LoVo (cell line): Measurements from ENCODE around the gene RNF213.
"Not testable (repeated sequence)": the region's sequence is repeated elsewhere in the genome, so short reads cannot be mapped to it uniquely, and the experiment has no call there.

Source experiments
- DNase-seq: peaks from one replicate; pipeline ENCODE4 v3.0.0-alpha.2; 2016; ENCODE audit warnings: low spot score

Gene RNF213

DNA sequence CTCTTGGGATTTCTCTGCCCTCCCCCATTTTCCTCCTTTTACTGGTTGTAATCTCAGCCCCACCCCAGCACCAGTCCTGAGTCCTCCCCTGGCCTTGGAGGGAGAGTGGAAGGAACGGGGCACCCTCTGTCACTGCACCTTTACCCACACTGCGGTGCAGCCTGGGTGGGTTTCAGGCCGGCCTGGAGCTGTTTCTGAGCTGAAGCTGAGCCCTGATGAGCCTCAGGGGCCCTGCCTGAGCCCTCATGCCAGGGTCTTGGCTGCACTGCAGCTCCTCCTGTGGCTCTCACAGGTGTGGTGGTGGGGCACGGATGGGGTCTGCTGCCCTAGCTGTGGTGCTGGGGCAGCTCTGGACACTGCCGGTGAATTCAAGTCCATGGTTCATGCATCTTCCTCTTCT is 34.5 kb downstream of the RNF213 start:
- DNase-seq: no peak

DNA sequence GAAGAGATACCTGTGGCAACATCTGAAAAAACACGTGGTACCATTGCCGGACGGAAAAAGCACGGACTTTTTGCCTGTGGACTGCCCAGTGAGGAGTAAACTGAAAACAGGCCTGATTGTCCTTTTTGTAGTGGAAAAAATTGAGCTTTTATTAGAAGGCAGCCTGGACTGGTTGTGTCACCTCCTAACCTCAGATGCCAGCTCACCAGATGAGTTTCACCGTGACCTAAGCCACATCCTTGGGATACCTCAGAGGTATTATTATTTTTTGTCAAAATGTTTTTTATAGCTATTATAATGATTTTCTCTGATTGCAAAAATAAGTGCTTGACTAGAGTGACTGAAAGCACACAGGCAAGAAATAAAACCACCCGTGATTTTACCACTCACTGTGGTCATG is 34.9 kb downstream of the RNF213 start:
- no peak for DNase-seq

DNA sequence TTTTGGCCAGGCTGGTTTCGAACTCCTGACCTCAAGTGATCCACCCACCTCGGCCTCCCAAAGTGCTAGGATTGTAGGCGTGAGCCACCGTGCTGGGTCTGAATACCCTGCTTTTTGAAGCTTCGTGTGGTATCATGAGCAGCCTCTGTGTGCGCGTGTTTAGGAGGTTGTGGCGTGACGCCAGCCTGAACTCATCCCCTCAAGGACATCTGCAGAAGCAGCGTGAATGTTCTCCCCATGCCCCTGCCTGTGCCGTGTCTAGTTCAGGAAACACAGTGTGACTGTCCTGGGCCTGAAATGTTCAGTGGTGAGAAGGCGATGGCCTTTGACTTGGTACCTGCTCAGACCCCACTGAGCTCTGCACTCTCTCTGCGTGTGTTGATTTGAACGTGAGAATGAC is 35.6 kb downstream of the RNF213 start:
- no peak for DNase-seq

DNA sequence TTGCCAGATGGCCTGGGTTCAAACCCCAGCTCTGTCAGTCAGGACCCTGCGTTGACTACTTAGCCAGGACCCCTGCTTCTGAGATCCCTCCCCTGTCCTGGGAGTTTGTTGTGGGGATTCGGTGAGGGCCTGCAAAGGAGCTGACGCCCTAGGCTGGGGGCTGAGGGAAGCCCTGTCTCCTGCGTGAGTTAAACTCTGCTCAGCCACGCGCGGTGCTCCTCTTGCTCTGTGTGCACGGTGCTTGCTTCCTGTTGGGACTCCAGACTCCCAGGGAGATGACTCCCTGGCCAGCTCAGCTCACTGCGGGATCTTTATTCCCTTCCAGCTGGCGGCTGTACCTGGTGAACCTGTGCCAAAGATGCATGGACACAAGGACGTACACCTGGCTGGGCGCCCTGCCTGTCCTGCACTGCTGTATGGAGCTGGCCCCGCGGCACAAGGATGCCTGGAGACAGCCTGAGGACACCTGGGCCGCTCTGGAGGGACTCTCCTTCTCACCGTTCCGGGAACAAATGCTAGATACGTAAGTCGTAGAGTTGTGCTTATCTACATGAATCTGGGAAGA is 37.4 kb downstream of the RNF213 start:
- DNase-seq: no peak

DNA sequence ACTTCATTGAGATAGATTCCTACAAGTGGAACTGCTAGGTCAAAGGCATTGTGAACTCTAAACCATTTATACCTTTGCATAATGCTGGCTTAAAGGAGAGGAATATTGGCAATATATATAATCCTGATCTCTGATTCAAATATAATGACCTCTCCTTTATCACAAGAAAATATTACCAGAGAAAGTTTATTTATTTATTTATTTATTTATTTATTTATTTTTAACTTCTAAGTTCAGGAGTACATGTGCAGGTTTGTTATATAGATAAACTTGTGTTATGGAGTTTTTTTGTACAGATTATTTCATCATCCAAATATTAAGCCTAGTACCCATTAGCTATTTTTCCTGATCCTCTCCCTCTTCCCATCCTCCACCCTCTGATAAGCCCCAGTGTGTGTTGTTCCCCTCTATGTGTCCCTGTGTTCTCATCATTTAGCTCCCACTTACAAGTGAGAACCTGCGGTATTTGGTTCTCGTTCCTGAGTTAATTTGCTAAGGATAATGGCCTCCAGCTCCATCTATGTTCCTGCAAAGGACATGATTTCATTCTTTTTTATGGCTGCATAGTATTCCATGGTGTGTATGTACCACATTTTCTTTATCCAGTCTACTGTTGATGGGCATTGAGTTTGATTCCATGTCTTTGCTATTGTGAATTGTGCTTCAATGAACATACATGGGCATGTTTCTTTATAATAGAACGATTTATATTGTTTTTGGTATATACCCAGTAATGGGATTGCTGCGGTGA is 38.9 kb downstream of the RNF213 start:
- DNase-seq: not testable (repeated sequence)

DNA sequence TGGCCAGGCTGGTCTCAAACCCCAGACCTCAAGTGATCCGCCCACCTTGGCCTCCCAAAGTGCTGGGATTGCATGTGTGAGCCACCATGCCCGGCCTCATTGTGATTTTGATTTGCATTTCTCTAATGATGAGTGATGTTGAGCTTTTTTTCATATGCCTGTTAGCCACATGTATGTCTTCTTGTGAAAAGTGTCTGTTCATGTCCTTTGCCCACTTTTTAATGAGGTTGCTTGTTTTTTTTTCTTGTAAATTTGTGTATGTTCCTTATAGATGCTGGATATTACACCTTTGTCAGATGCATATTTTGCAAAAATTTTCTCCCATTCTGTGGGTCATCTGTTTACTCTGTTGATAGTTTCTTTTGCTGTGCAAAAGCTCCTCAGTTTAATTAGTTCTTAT is 40.1 kb downstream of the RNF213 start:
- not testable (repeated sequence) for DNase-seq

DNA sequence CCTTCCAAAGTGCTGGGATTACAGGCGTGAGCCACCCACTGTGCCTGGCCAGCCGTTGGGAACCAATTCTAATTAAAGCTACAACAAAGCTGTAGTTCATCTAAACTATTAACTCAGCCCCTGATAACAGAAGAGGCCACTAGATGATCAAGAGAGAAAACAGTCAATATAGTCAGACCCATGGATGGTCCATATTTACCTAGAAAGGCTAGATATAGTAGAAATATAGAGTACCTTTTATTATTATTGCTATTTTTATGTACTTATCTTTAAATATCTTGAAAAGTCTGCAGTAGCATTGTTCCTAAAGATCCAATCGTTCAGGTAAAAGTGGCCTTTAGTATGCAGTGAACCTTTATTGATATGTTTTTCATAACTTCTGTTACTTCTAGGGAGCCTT is 43.2 kb downstream of the RNF213 start:
- DNase-seq: no peak

DNA sequence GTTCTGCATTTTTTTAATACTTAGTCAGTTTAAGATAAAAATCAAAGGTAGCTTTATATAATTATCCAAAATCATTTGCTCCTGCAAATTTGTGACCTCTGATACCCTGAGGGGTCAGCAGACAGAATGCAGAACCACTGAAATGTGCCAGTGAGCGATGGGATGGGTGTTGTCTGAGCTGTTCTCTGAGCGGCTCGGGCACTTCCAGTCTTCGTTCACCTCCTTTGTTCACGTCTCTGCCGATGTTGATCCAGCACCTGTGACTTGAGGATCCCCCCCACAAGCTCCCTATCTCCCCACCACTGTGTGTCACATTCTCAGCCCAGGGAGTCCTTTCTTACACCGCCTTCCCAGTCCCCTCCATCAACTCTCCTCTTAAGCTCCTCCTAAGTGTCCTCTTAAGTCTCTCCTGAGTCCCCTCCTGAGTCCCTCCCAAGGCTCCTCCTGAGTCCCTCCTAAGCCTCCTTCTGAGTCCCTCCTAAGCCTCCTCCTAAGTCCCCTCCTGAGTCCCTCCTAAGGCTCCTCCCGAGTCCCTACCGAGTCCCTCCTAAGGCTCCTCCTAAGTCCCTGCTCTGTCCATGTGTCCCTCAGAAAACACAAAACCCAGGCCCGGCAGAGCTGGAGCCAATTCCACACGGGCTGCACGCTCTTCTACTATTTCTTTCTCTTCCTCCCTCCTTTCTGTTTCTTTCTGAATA is 47.5 kb downstream of the RNF213 start:
- no peak for DNase-seq

DNA sequence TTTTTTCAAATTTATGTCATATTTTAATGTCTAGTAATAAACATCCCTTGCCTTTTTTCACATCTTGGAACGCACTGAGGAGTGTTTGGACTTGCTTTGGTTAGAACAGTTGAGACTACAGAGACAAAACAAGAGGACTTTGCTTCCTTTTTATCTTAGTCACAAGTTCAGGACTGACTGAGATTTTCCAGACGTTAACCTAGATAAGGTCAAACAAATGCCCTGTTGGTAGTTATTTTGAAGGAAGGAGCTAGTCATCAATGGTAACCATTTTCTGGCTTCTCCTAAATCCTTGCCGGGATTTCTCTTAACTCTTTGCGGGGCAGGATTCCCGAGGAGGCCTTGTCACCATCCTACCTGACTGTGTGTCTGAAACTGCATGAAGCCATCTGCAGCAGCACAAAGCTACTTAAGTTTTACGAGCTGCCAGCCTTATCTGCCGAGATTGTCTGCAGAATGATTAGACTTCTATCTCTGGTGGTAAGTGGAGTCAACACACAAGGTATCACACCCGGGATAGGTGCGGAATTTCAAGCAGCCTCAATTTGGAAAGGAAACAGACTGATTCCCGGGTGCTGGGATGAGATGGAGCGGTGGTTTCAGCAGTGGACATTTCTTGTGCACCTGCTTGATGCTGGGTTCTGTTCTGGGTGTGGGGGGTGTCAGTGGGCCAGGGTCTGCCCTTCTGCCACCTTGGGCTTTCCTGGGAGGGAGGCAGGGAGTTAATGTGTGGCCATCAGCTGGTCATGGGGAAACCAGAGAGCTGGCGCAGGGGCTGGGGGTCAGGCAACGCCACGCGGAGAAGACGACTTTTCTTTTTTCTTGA is 48.3 kb downstream of the RNF213 start:
- DNase-seq: no peak

DNA sequence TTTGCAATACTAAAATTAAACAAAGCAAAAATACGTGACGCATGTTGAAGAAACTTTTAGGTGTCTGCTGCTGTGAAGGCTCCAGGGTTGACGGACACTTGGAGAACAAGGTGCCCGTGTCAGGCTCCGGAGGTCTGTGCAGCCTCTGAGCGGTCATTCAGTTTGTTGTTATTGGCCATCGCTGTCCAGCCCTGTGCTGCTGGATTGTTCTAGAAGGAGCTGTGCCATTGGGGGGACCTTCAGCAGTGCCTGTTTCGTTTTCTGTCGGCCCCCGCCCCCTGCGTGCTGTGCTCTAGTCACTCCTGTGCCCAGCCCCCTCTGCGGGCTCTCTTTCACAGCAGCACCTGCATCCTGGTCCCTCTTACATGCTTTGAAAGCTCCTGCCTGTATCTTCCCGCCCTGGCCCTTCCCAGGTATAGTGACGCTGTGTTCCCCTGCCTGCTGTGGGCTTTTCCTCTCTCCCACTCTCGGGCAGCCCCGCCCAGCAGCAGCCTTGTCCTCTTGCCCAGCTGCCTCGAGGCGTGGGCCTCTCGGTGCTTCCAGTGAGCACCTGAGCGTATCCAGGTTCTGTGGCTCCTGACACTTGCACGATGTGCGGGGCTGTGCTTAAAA is 50.7 kb downstream of the RNF213 start:
- no peak for DNase-seq

DNA sequence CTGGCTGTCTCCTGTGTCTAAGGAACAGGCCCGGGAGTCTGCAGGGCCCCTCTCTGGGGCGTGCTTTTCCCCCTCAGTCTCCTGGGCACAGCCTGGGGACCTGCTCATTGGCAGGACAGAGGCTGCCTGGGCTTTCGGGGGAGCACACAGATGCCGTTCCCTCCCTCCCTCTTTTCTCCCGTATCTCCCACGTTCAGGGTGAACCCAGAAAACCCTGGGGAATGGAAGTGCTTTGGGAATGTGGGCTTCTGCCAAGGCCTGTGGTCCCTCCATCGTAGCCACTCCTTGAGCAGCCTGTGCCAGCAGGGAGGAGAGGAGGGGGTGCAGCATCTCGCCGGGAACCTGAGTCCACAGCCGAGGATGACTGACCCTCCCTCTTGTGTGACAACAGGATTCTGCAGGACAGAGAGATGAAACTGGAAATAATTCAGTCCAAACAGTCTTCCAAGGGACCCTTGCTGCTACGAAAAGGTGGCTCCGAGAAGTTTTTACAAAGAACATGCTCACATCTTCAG is 52.0 kb downstream of the RNF213 start:
- DNase-seq: no peak

DNA sequence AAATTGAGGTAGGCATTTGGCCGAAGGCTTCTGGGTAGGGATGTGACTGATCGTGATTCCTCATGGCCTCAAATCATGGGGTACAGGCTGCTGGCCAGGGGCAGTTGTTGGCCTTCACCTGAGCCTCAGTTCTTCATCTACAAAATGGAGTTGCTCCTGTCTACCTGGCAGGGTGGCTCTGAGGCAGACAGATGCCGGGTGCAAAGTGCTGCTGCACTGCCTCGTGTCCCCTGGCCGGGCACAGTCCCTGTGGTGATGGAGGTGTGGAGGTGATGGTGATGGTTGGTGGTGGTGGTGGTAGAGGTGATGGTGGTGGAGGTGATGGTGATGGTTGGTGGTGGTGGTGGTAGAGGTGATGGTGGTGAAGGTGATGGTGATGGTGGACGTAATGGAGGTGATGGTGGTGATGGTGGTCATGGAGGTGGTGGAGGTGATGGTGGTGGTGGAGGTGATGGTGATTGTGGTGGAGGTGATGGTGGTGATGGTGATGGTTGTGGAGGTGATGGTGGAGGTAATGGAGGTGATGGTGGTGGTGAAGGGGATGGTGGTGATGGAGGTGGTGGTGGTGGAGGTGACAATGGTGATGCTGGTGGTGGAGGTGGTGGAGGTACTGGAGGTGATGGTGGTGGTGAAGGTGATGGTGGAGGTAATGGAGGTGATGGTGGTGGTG is 52.6 kb downstream of the RNF213 start:
- DNase-seq: no peak

DNA sequence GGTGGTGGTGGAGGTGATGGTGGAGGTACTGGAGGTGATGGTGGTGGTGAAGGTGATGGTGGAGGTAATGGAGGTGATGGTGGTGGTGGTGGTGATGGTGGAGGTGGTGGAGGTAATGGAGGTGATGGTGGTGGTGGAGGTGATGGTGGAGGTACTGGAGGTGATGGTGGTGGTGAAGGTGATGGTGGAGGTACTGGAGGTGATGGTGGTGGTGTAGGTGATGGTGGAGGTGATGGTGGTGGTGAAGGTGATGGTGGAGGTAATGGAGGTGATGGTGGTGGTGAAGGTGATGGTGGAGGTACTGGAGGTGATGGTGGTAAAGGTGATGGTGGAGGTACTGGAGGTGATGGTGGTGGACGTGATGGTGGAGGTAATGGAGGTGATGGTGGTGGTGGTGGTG is 53.3 kb downstream of the RNF213 start:
- DNase-seq: not testable (repeated sequence)

DNA sequence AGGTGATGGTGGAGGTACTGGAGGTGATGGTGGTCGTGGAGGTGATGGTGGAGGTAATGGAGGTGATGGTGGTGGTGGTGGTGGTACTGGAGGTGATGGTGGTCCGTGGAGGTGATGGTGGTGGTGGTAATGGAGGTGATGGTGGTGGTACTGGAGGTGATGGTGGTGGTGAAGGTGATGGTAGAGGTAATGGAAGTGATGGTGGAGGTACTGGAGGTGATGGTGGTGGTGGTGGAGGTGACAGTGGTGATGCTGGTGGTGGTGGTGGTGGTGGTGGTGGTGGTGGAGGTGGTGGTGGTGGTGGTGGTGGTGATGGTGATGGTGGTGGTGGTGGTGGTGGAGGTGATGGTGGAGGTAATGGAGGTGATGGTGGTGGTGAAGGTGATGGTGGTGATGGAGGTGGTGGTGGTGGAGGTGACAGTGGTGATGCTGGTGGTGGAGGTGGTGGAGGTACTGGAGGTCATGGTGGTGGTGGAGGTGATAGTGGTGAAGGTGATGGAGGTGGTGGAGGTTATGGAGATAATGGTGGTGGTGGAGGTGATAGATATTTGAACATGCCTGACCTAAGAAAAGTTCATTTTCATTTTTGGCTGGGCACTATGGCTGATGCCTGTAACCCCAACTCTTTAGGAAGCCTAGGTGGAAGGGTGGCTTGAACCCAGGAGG is 55.0 kb downstream of the RNF213 start:
- no peak for DNase-seq

DNA sequence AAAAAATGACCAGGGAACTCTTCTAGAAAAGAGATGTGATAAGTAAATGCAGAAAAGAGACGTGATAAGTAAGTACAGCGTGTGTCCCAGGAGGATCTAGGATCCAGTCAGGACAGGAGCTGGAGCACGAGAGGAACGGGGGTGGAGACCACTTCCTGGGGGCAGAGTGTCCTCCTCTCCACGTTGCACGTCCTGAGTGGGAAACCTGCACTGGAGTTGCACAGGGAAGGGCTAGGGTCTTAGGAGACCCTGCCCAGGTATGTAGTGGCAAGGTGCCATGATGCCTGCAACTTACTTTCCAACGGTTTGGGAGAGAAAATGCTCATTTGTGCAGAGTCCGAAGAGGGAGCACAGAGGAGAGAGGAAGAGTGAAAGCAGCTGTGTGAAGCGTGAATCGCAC is 55.8 kb downstream of the RNF213 start:
- DNase-seq: no peak

DNA sequence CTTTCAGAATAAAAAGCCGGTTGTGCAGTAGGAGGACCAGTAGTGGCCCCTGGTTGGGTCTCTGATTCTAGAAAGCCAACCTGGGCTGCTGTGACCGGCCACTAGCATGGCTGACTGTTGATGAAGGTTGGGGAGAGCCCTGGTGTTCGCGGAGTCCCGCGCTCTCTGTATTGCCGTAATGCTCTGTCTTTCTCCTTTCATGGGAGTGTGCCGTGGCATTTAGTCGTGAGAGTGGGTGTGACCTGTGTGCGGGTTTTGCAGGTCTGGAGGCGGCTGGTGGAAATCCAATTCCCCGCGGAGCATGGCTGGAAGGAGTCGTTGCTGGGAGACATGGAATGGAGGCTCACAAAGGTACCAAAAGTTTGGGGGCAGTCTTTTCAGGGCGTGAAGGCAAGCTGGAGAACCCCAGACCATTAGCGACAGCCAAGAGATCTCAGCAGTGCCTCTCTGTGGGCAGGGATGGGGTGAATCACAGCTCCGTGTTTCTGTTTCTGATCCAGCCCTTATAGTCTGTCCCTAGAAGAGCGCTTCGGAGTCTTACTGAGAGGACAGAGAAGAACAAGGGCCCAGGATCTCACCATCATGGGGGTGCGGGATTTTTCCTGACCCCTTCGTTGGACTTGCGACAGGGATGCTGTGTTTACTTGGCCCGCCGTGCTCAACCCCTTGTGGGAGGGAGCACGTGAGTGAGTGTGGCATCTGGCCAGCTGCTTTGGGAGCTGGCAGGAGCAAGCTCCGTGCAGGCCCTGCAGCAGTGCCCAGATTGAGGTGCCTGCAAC is 56.5 kb downstream of the RNF213 start:
- DNase-seq: no peak

DNA sequence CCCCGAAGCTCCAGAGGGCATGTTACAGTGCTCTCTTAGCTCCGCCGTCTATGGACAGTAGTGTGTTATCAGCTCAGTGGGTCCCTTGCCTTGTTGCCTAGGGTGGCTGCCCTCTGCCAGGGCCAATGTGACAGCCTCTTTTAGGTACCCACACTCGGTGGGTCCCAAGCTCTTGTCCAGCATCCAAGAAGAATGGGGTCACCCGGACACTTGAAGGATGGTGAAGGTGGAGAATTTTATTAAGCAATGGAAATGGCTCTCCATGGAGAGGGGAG is 57.0 kb downstream of the RNF213 start:
- DNase-seq: no peak

DNA sequence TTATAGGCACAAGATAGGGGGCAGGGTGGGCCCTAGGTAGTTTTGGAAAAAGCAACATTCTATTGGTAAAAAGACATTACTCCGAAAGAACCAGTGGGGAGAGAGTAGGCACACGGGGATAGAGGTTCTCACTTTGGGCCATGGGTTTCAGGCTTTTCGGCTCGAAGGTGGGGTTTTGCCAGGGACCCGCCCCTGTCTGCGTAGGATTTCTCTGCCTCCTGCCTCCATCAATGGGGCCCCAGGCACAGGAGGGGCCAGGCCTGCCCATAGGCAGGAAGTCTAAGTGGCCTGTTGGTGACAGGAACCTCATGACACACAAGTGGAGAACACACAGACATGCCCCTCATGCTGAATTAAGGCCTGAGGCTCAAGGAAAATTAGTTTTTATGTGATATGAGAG is 57.5 kb downstream of the RNF213 start:
- no peak for DNase-seq

DNA sequence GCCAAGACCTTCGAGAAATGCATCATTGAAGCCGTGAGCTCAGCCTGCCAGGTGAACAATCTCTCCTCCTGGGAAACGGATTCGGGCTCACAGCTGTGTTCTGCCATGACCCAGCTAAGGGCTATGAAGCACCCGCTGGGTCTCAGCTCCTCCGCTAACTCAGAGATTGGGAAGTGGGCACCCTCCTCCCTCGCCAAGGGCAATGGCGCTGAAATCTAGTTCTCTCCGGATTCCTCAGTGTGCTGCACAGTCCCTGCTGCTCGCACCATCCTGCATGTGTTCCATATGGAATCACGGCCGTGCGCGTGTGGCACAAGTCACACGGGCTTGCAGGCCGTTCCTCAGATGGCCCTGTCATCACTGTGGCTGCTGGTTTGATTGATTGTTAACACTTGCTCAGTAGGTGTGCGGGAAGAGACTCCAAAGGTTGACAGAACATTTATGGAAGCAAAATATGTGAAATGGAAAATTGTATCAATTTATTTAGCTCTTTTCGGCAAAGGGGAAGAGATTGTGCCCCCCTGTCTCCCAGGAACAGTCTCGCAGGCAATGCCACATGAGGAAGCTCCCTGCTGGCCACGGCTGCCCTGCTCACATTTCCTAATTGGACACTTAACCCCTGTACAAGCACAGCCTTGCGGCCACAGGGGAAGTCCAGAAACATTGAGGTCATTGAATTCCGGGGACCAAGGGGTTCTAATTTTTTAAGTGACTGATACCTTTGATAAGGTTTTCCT is 58.8 kb downstream of the RNF213 start:
- DNase-seq: no peak

DNA sequence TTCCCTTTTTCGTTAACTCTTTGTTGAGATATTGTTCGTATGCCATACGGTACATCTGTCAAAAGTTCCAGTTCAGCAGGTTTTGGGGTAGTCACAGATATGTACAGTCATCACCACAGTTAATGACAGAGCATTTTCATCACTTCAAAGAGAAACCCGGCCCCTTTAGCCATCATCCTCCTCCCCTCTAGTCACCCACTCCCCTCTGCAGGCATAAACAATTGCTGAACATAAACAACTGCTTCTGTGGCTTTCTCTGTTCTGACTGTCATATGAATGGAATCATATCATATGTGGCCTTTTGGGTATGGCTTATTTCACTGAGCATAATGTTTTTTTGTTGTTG is 59.3 kb downstream of the RNF213 start:
- no peak for DNase-seq
